GM21390 (cell line): ENCODE measurements around the gene TMEM248.
"Not testable (repeated sequence)": the region's sequence is repeated elsewhere in the genome, so short reads cannot be mapped to it uniquely, and the experiment has no call there.

Experiments
- ATAC-seq: cut with Tn5 transposase; IDR thresholded peaks from one replicate; pipeline ENCODE4 v1.9.1; 2021; ENCODE audit not compliant: unreplicated experiment

Gene TMEM248

GRCh38 chr7:66908598-66908997, 12.4 kb upstream of the TMEM248 start:
- ATAC-seq = not testable (repeated sequence)

GRCh38 chr7:66910789-66911188, 10.2 kb upstream of the TMEM248 start:
- no peak for ATAC-seq

- not testable (repeated sequence) for ATAC-seq
Measured at GRCh38 chr7:66911191-66911590, 9.8 kb upstream of the TMEM248 start.

- ATAC-seq = no peak
Measured at GRCh38 chr7:66912195-66912594, 8.8 kb upstream of the TMEM248 start.

- ATAC-seq = no peak
Measured at GRCh38 chr7:66913118-66914037, 7.6 kb upstream of the TMEM248 start.

- not testable (repeated sequence) for ATAC-seq
Measured at GRCh38 chr7:66917904-66918303, 3.1 kb upstream of the TMEM248 start.

- ATAC-seq = no peak
Measured at GRCh38 chr7:66919304-66919703, 1.7 kb upstream of the TMEM248 start.

- no peak for ATAC-seq
Measured at GRCh38 chr7:66919704-66920103, 1.3 kb upstream of the TMEM248 start.

- no peak for ATAC-seq
Measured at GRCh38 chr7:66920256-66920655, 769 bp upstream of the TMEM248 start.

- ATAC-seq = peak; percentile 32
Measured at GRCh38 chr7:66921396-66921917, 432 bp downstream of the TMEM248 start.

- ATAC-seq = peak; percentile 33
Measured at GRCh38 chr7:66921918-66922486, 977 bp downstream of the TMEM248 start.

GRCh38 chr7:66925255-66925654, 4.2 kb downstream of the TMEM248 start:
- no peak for ATAC-seq

GRCh38 chr7:66927348-66927948, 6.4 kb downstream of the TMEM248 start:
- no peak for ATAC-seq

GRCh38 chr7:66928388-66928787, 7.4 kb downstream of the TMEM248 start:
- no peak for ATAC-seq

- no peak for ATAC-seq
Measured at GRCh38 chr7:66929165-66929564, 8.1 kb downstream of the TMEM248 start.

GRCh38 chr7:66929935-66930334, 8.9 kb downstream of the TMEM248 start:
- no peak for ATAC-seq

- ATAC-seq = no peak
Measured at GRCh38 chr7:66930341-66930740, 9.3 kb downstream of the TMEM248 start.

- no peak for ATAC-seq
Measured at GRCh38 chr7:66933469-66933868, 12.4 kb downstream of the TMEM248 start.

- no peak for ATAC-seq
Measured at GRCh38 chr7:66937940-66938339, 16.9 kb downstream of the TMEM248 start.

- no peak for ATAC-seq
Measured at GRCh38 chr7:66939325-66939724, 18.3 kb downstream of the TMEM248 start.

GRCh38 chr7:66946545-66946944, 25.5 kb downstream of the TMEM248 start:
- ATAC-seq = no peak
